Stimulated activated CD4-positive, alpha-beta T cell treated with anti-CD3 and anti-CD28 coated beads, Interleukin-12 subunit alpha, Interleukin-12 subunit beta, amount 100 ng/mL, for 48 hours (primary cell): Measurements from ENCODE around the gene RPS6KA2.
"Not testable (repeated sequence)": the region's sequence is repeated elsewhere in the genome, so short reads cannot be mapped to it uniquely, and the experiment has no call there.

ENCODE experiments used
- DNase-seq, 3 donors: peaks; one replicate each; pipeline ENCODE4 v3.0.0-alpha.2; 2020; ENCODE audit warnings: low read depth in 2 of 3, low spot score in 1 of 3

RPS6KA2 gene

GRCh38 chr6:166595061-166595780 lies 31.8 kb downstream of the RPS6KA2 start:
- no peak for DNase-seq

GRCh38 chr6:166592821-166593220 lies 34.2 kb downstream of the RPS6KA2 start:
- no peak for DNase-seq

- no peak for DNase-seq
Observed at GRCh38 chr6:166591961-166592520, 35.0 kb downstream of the RPS6KA2 start.

GRCh38 chr6:166591026-166591425 lies 36.0 kb downstream of the RPS6KA2 start:
- no peak for DNase-seq

- no peak for DNase-seq
Observed at GRCh38 chr6:166589786-166590574, 37.1 kb downstream of the RPS6KA2 start.

- DNase-seq: no peak
Observed at GRCh38 chr6:166589337-166589731, 37.7 kb downstream of the RPS6KA2 start.

GRCh38 chr6:166588691-166589336 lies 38.2 kb downstream of the RPS6KA2 start:
- no peak for DNase-seq

GRCh38 chr6:166587631-166588413 lies 39.2 kb downstream of the RPS6KA2 start:
- no peak for DNase-seq

- peak; percentile 9 to 21 (median 20) for DNase-seq
Observed at GRCh38 chr6:166586424-166587156, 40.5 kb downstream of the RPS6KA2 start, which contains the start of gene RAMACL. RAMACL (minus strand) TSS chr6:166586678; CDS start chr6:166586477, 201 bp downstream.

- no peak for DNase-seq
Observed at GRCh38 chr6:166584853-166585429, 42.1 kb downstream of the RPS6KA2 start.

- no peak for DNase-seq
Observed at GRCh38 chr6:166584155-166584554, 42.9 kb downstream of the RPS6KA2 start.

- DNase-seq: no peak
Observed at GRCh38 chr6:166583230-166583965, 43.7 kb downstream of the RPS6KA2 start.

- no peak for DNase-seq
Observed at GRCh38 chr6:166582258-166582657, 44.8 kb downstream of the RPS6KA2 start.

GRCh38 chr6:166581801-166582200 lies 45.2 kb downstream of the RPS6KA2 start:
- not testable (repeated sequence) for DNase-seq

GRCh38 chr6:166581091-166581511 lies 46.0 kb downstream of the RPS6KA2 start:
- no peak for DNase-seq

GRCh38 chr6:166580076-166581050 lies 46.7 kb downstream of the RPS6KA2 start:
- DNase-seq: no peak

GRCh38 chr6:166579237-166579850 lies 47.7 kb downstream of the RPS6KA2 start:
- DNase-seq: no peak
